SU-DHL-6 (cell line): ENCODE results near the gene EYS.

Experiments
- CTCF ChIP-seq: fragments of 200-600 bp; sonication (generic); IDR thresholded peaks from one replicate; pipeline ENCODE4 v1.5.1; 2017; ENCODE audit warnings: antibody characterized with exemption, mild to moderate bottlenecking, low read length, moderate library complexity; ENCODE audit not compliant: insufficient read depth, poor library complexity, severe bottlenecking
- EZH2phosphoT487 ChIP-seq: fragments of 200-600 bp; sonication (generic), shearing (Covaris generic); conservative IDR thresholded peaks from 2 replicates; pipeline ENCODE4 v1.6.1; 2018; ENCODE audit warnings: mild to moderate bottlenecking, antibody characterized with exemption, low read length, moderate library complexity, mixed read lengths

GRCh38 chr6:64672651-64673050, 1034.4 kb downstream of the EYS start:
- TF ChIP-seq CTCF (no peak), EZH2phosphoT487 (no peak)
